Brain microvascular endothelial cell (primary cell): Measurements from ENCODE around the gene PXT1.

Experiments used
- DNase-seq: peaks from one replicate; pipeline ENCODE4 v3.0.0-alpha.2; 2020
- H3K27ac ChIP-seq: fragments of 250-450 bp; sonication (Bioruptor Pico); 2 replicates; pipeline ENCODE4 v1.5.1; 2020; ENCODE audit warnings: mild to moderate bottlenecking, moderate library complexity
- H3K27me3 ChIP-seq: fragments of 250-450 bp; sonication (Bioruptor Pico); replicated peaks from 2 replicates; pipeline ENCODE4 v1.5.1; 2020; ENCODE audit warnings: mild to moderate bottlenecking
- H3K36me3 ChIP-seq: fragments of 250-450 bp; sonication (Bioruptor Pico); replicated peaks from 2 replicates; pipeline ENCODE4 v1.5.1; 2020; ENCODE audit warnings: mild to moderate bottlenecking
- H3K4me3 ChIP-seq: 2 replicates; pipeline ENCODE4 v1.5.1; 2011; ENCODE audit warnings: low read depth, mild to moderate bottlenecking, control low read depth, low read length, moderate library complexity
- CTCF ChIP-seq: IDR thresholded peaks from 2 replicates; pipeline ENCODE4 v1.5.1; 2011; ENCODE audit warnings: low read depth, mild to moderate bottlenecking, moderate library complexity, low read length, control low read depth, inconsistent platforms; ENCODE audit errors: missing control alignments
- in situ Hi-C: cut with HindIII; loops from 2 replicates; pipeline ENCODE4 v1.10.0; 2017; ENCODE audit warnings: low sequenced_read_pairs, low pct_ligation_motif_present

Gene PXT1

GRCh38 chr6:36375644-36376155, 67.0 kb downstream of the PXT1 start:
- DNase-seq: no peak
- in situ Hi-C loops: no loop called here
- H3K36me3 ChIP-seq: no peaks in the 10 kb centered on the region
- peaks cover 5% of the 10 kb centered on the region for H3K27me3 ChIP-seq
- H3K27ac ChIP-seq: no peak overlapping the region
- no peak for TF ChIP-seq CTCF
- H3K4me3 ChIP-seq: no peak overlapping the region

- in situ Hi-C loops: no loop called here
- no peak for DNase-seq
- no peak overlapping the region for H3K4me3 ChIP-seq
- no peak overlapping the region for H3K27ac ChIP-seq
- H3K27me3 ChIP-seq: peaks cover 5% of the 10 kb centered on the region
- no peak for TF ChIP-seq CTCF
- no peaks in the 10 kb centered on the region for H3K36me3 ChIP-seq
Observed at GRCh38 chr6:36374972-36375371, 67.7 kb downstream of the PXT1 start.

- in situ Hi-C loops: no loop called here
Observed at GRCh38 chr6:36374194-36374593, 68.5 kb downstream of the PXT1 start.

GRCh38 chr6:36373368-36374019, 69.2 kb downstream of the PXT1 start:
- Histone ChIP-seq H3K36me3 (no peaks in the 10 kb centered on the region), H3K27me3 (peaks cover 5% of the 10 kb centered on the region), H3K27ac (no peak overlapping the region), H3K4me3 (no peak overlapping the region)
- no peak for TF ChIP-seq CTCF
- DNase-seq: no peak
- in situ Hi-C loops: no loop called here

More at GRCh38 chr6:36374194-36374593, 68.5 kb downstream of the PXT1 start:
- no peak overlapping the region for H3K4me3 ChIP-seq
- TF ChIP-seq CTCF: no peak
- DNase-seq: no peak
- H3K36me3 ChIP-seq: no peaks in the 10 kb centered on the region
- H3K27ac ChIP-seq: no peak overlapping the region
- H3K27me3 ChIP-seq: peaks cover 5% of the 10 kb centered on the region

- TF ChIP-seq CTCF: no peak
- Histone ChIP-seq H3K4me3 (no peak overlapping the region), H3K27me3 (peaks cover 5% of the 10 kb centered on the region), H3K27ac (no peak overlapping the region), H3K36me3 (no peaks in the 10 kb centered on the region)
- DNase-seq: no peak
- in situ Hi-C loops: no loop called here
Observed at GRCh38 chr6:36372088-36372487, 70.6 kb downstream of the PXT1 start.

GRCh38 chr6:36371211-36371610, 71.4 kb downstream of the PXT1 start:
- in situ Hi-C loops: no loop called here
- no peak overlapping the region for H3K4me3 ChIP-seq
- DNase-seq: no peak
- no peaks in the 10 kb centered on the region for H3K36me3 ChIP-seq
- no peak for TF ChIP-seq CTCF
- peaks cover 5% of the 10 kb centered on the region for H3K27me3 ChIP-seq
- H3K27ac ChIP-seq: no peak overlapping the region
